KOPT-K1 (cell line): Measurements from ENCODE around the gene SMARCA2.

Experiments
- H3K27ac ChIP-seq: fragments of 200-600 bp; sonication (generic); 2 replicates; pipeline ENCODE4 v1.5.1; 2016; ENCODE audit warnings: antibody characterized with exemption, mild to moderate bottlenecking, low read depth, low read length; ENCODE audit not compliant: poor library complexity, severe bottlenecking
- H3K36me3 ChIP-seq: fragments of 200-600 bp; sonication (generic); 2 replicates; pipeline ENCODE4 v1.5.1; 2017; ENCODE audit warnings: antibody characterized with exemption, mild to moderate bottlenecking, low read length, moderate library complexity; ENCODE audit not compliant: insufficient read depth
- H3K9me3 ChIP-seq: fragments of 200-600 bp; sonication (generic); 2 replicates; pipeline ENCODE4 v1.5.1; 2017; ENCODE audit warnings: antibody characterized with exemption, low read length, mild to moderate bottlenecking; ENCODE audit not compliant: insufficient read depth, poor library complexity, severe bottlenecking

The SMARCA2 gene

GRCh38 chr9:2153630-2154217, 138.6 kb downstream of the SMARCA2 start:
- H3K36me3 ChIP-seq = no peaks in the 10 kb centered on the region
- peaks cover 6% of the 10 kb centered on the region for H3K9me3 ChIP-seq
- H3K27ac ChIP-seq = no peak overlapping the region

GRCh38 chr9:2154731-2155130, 139.6 kb downstream of the SMARCA2 start:
- Histone ChIP-seq H3K36me3 (no peaks in the 10 kb centered on the region), H3K27ac (no peak overlapping the region), H3K9me3 (peaks cover 2% of the 10 kb centered on the region)

DNA sequence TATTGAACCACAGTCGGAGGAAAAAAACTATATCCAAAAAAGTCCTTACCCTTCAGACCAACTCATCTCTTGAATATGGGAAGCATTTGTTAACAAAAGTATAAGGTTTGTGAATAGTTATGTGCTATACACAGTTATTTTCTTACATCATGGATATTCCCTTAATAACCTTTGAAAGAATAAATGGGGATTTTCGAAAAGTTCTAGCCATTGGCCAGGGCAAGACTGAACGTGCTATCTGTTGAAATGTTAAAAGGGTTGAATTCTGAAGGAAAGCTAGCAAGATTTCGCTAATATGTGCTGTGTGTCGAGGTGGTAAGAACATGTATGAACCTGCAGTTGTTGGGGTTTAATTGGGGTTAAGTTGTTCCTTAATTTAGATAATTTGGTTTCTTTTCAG, 140.8 kb downstream of the SMARCA2 start:
- Histone ChIP-seq H3K27ac (no peak overlapping the region), H3K36me3 (no peaks in the 10 kb centered on the region)

DNA sequence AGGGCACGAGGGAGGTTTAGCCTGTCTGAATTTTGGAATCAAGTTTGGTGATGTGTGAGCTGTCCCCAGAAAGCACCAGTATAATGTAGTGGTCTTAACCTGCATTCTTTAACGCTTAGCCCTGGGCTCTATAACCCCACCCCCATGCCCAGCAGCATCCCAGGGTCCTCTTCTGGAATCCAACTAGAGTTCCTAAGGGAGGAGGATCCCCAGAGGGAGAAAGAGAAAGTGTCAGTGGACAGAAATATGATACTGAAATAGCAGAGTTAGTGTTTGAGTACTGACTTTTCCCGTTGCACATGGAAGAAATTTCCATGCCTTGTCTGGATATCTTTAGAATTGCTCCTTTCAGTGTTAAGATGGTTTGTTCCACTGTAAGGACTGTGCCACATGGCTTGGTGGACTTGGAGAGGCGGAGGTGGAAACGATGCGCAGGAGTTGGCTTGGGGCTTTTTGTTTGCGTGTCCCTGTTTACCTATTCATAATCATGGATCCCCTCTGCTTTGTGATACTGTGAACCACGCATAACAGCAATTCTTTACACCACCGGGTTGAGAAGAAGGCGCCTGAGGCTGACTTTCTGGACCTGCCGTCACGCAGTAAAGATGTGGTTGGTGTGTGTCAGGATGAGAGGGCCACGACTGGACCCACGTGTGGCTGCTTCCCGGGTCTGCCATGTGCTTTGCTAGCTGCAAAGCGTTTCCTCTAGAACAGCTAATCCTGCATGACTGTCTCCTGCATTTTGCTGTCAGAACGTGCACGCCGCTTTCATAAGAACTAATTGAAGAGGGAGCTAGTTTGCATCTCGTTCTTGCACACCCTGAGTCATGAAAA, 142.3 kb downstream of the SMARCA2 start:
- no peaks in the 10 kb centered on the region for H3K36me3 ChIP-seq
- no peaks in the 10 kb centered on the region for H3K9me3 ChIP-seq
- no peak overlapping the region for H3K27ac ChIP-seq

More for the DNA sequence above, 140.8 kb downstream of the SMARCA2 start:
- H3K9me3 ChIP-seq = no peaks in the 10 kb centered on the region

- Histone ChIP-seq H3K9me3 (no peaks in the 10 kb centered on the region), H3K27ac (no peak overlapping the region), H3K36me3 (no peaks in the 10 kb centered on the region)
Measured at GRCh38 chr9:2158111-2158610, 143.0 kb downstream of the SMARCA2 start.

GRCh38 chr9:2158766-2159430, 143.8 kb downstream of the SMARCA2 start:
- no peaks in the 10 kb centered on the region for H3K36me3 ChIP-seq
- H3K9me3 ChIP-seq = no peaks in the 10 kb centered on the region
- no peak overlapping the region for H3K27ac ChIP-seq

GRCh38 chr9:2159521-2160454, 144.6 kb downstream of the SMARCA2 start:
- Histone ChIP-seq H3K27ac (no peak overlapping the region), H3K9me3 (no peaks in the 10 kb centered on the region), H3K36me3 (no peaks in the 10 kb centered on the region)

DNA sequence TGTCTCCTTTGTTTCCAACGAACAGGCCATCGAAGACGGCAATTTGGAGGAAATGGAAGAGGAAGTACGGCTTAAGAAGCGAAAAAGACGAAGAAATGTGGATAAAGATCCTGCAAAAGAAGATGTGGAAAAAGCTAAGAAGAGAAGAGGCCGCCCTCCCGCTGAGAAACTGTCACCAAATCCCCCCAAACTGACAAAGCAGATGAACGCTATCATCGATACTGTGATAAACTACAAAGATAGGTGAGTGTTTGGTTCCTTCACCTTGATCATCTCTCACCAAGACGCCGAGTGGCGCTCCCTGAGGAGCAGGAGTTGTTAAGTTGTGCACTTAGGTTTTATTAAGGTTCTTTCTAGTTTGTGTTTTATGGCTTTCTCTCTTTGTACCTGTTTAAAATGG, 146.5 kb downstream of the SMARCA2 start:
- Histone ChIP-seq H3K27ac (no peak overlapping the region), H3K36me3 (no peaks in the 10 kb centered on the region), H3K9me3 (no peaks in the 10 kb centered on the region)

DNA sequence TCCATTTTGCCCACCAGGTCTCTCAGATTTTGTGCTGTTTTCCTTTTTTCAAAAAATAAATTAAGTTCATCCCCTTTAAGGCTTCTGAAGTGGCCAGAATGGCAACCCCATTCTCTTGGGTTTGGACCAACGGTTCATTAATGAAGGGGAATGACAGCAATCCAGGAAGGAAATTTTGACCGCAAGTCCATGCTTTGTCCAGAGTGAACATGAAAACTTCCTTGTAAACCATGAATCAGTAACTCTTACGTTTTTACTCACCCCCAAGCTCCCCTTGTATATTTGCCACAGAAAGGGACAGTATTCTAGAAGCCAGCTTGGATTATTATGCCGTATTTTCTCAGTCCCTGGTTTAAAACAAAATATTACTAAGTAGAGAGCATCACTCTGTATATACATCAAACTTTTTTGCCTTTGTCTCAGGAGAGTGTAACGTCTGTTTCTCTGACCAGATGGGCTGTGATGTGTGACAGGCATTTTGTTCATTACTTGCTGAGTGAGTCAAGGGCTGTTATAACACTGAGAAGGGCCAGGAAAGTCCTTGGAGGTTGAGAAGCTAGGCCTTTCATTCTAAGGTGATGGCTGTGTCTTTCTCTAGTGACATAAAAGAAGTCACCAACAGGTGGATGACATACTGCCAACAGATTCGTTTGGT, 148.2 kb downstream of the SMARCA2 start:
- no peak overlapping the region for H3K27ac ChIP-seq
- no peaks in the 10 kb centered on the region for H3K9me3 ChIP-seq
- H3K36me3 ChIP-seq = no peaks in the 10 kb centered on the region

- H3K27ac ChIP-seq = no peak overlapping the region
- H3K9me3 ChIP-seq = no peaks in the 10 kb centered on the region
- H3K36me3 ChIP-seq = no peaks in the 10 kb centered on the region
Measured at GRCh38 chr9:2164268-2164667, 149.1 kb downstream of the SMARCA2 start.

DNA sequence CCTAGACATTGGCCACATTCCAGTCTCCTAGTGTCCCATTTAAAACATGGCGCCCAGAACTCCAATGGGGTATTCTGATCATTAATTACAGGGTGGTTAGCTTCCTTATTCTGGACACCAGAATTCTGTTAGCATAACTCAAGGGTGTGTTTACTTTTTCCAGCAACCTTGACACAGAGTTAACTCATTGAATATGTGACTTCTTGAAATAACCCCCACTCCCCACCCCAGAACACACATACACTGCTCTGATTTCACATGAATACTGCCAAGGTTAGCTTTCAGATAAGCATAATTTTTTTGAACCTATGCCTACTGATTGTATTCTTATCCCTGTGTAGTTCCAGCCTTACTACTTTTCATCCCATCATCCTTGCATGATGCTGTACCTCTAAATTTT, 151.1 kb downstream of the SMARCA2 start:
- Histone ChIP-seq H3K27ac (no peak overlapping the region), H3K36me3 (no peaks in the 10 kb centered on the region), H3K9me3 (no peaks in the 10 kb centered on the region)

- Histone ChIP-seq H3K36me3 (no peaks in the 10 kb centered on the region), H3K27ac (no peak overlapping the region), H3K9me3 (no peaks in the 10 kb centered on the region)
Measured at GRCh38 chr9:2169035-2169434, 153.9 kb downstream of the SMARCA2 start.

DNA sequence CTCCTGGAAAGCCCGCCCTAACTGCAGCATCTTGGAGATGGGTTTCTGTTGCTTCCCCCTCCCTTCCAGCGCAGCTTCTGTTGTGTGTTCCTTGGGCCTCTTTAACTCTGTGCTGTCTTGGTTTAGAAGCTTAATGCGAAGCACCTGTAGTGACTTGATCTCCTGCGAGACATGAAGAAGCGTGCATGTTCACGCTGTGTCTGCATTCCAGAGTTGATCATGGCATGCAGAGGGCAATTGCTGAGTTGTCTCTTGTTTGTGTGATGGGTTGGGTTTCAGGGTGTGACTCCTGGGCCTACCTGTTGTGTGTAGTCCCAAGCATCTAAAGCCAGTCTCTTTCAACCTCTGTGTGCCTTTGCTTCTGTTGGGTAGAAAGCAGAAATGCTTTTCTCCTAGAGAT, 155.6 kb downstream of the SMARCA2 start:
- H3K36me3 ChIP-seq = no peaks in the 10 kb centered on the region
- H3K9me3 ChIP-seq = no peaks in the 10 kb centered on the region
- H3K27ac ChIP-seq = no peak overlapping the region

- Histone ChIP-seq H3K9me3 (no peaks in the 10 kb centered on the region), H3K27ac (no peak overlapping the region), H3K36me3 (no peaks in the 10 kb centered on the region)
Measured at GRCh38 chr9:2173170-2173569, 158.0 kb downstream of the SMARCA2 start.
